Lung (tissue), 12 donors: ENCODE measurements around the gene IL21R. TPM values are rescaled to one million over a fixed set of nuclear protein-coding genes. Genes with fewer than 3 reads are reported as not detected.
A peak's percentile ranks its signal among the peaks of the same experiment; 100 is the strongest.

Experiments
- ATAC-seq: fragments of 200-7000 bp; cut with Tn5 transposase; one replicate; pipeline ENCODE4 v1.9.1; 2020; ENCODE audit warnings: moderate number of reproducible peaks; ENCODE audit not compliant: insufficient read depth, low FRiP score
- DNase-seq, 3 donors: peaks; one replicate each; pipeline ENCODE4 v3.0.0-alpha.2; 2013 to 2017
- H3K27ac ChIP-seq, 2 donors: one replicate each; pipeline ENCODE4 v1.5.1; 2013; ENCODE audit warnings: mild to moderate bottlenecking in 2 of 2, moderate library complexity in 2 of 2, control low read depth in 1 of 2, inconsistent platforms in 1 of 2, low read depth in 1 of 2, low read length in 1 of 2
- H3K27me3 ChIP-seq, 3 donors: one replicate each; pipeline ENCODE4 v1.5.1; 2013; ENCODE audit warnings: low read length in 2 of 3; ENCODE audit not compliant: control insufficient read depth in 3 of 3, insufficient read depth in 3 of 3
- H3K36me3 ChIP-seq, 4 donors: one replicate each; pipeline ENCODE4 v1.5.1; 2013; ENCODE audit warnings: low read length in 4 of 4, mild to moderate bottlenecking in 1 of 4, moderate library complexity in 1 of 4; ENCODE audit not compliant: control insufficient read depth in 4 of 4, insufficient read depth in 4 of 4
- H3K4me1 ChIP-seq, 5 donors: one replicate each; pipeline ENCODE4 v1.5.1; 2013; ENCODE audit warnings: low read length in 5 of 5, mild to moderate bottlenecking in 2 of 5, moderate library complexity in 1 of 5; ENCODE audit not compliant: control insufficient read depth in 5 of 5, insufficient read depth in 5 of 5
- H3K4me3 ChIP-seq: one replicate; pipeline ENCODE4 v1.5.1; 2013; ENCODE audit warnings: mild to moderate bottlenecking, control low read depth, moderate library complexity
- H3K9ac ChIP-seq, 2 donors: one replicate each; pipeline ENCODE4 v1.5.1; 2013; ENCODE audit warnings: low read length in 2 of 2, control low read depth in 1 of 2; ENCODE audit not compliant: insufficient read depth in 1 of 2
- H3K9me3 ChIP-seq, 4 donors: one replicate each; pipeline ENCODE4 v1.5.1; 2013; ENCODE audit warnings: low read length in 3 of 4, mild to moderate bottlenecking in 1 of 4, moderate library complexity in 1 of 4; ENCODE audit not compliant: control insufficient read depth in 4 of 4, insufficient read depth in 3 of 4
- CTCF ChIP-seq: IDR thresholded peaks from 2 replicates; pipeline ENCODE4 v1.5.1; 2012; ENCODE audit warnings: mild to moderate bottlenecking; ENCODE audit errors: control extremely low read depth, extremely low read depth
- WGBS, 2 donors: extraction: QIAGEN DNeasy Blood & Tissue Kit; methylation state at CpG; one replicate each; pipeline ENCODE4 v1.1.7; 2013; 5-methylcytosine and 5-hydroxymethylcytosine counted together
- polyA plus RNA-seq, 2 donors: library from polyadenylated mRNA; stranded (reverse); fragments of 200-250 nt; gene quantifications; one replicate each; pipeline ENCODE4 v1.2.1, GENCODE V29; 2013
- total RNA-seq, 2 donors: library from RNA; depleted of rRNA in 1 of 2; stranded (reverse); fragments of >200 nt in 1 of 2; gene quantifications; one replicate each; pipeline ENCODE4 v1.2.1, GENCODE V29; 2014 to 2021
- donor health status: control.
- donor health status: control.
- donor health status: Bipolar disorder and iron deficiency.
- donor health status: healthy.
- donor health status: DM: yes; HTN: yes; CAD: no.

The IL21R gene
- total and polyA plus RNA-seq, 4 donors, result 1.0 to 6.3 (median 4.0) TPM

- DNase-seq (no peak), ATAC-seq (no peak)
- WGBS, 2 donors, result 92% methylated on average over 16 of the region's 16 CpGs
These were observed 39.3 kb upstream of the IL21R start for GRCh38 chr16:27362570-27363245.

GRCh38 chr16:27363246-27363632, 38.7 kb upstream of the IL21R start:
- no peak overlapping the region for H3K4me3 ChIP-seq
- H3K4me1 ChIP-seq, result peaks cover 0 to 16% (median 0%) of the 10 kb centered on the region in 5 donors
- no peak overlapping the region for H3K9ac ChIP-seq
- ATAC-seq (no peak), DNase-seq (no peak)
- no peak for TF ChIP-seq CTCF
- peaks cover 3 to 49% (median 15%) of the 10 kb centered on the region in 4 donors for H3K36me3 ChIP-seq
- H3K27ac ChIP-seq, result no peak overlapping the region
- H3K9me3 ChIP-seq, result no peaks in the 10 kb centered on the region
- WGBS, 2 donors, result 95 to 97% methylated on average over 5 of the region's 5 CpGs
- no peaks in the 10 kb centered on the region for H3K27me3 ChIP-seq

More at GRCh38 chr16:27362570-27363245, 39.3 kb upstream of the IL21R start:
- TF ChIP-seq CTCF, result no peak
- Histone ChIP-seq H3K4me1 (peaks cover 0 to 12% (median 0%) of the 10 kb centered on the region in 5 donors), H3K9me3 (no peaks in the 10 kb centered on the region), H3K4me3 (no peak overlapping the region), H3K27me3 (no peaks in the 10 kb centered on the region), H3K9ac (no peak overlapping the region), H3K36me3 (peaks cover 3 to 50% (median 15%) of the 10 kb centered on the region in 4 donors), H3K27ac (no peak overlapping the region)

GRCh38 chr16:27363797-27364196, 38.2 kb upstream of the IL21R start:
- Histone ChIP-seq H3K9ac (no peak overlapping the region), H3K4me3 (no peak overlapping the region), H3K27ac (peak overlapping the region in 1 of 2 donors; percentile 4), H3K4me1 (peaks cover 0 to 15% (median 0%) of the 10 kb centered on the region in 5 donors), H3K27me3 (no peaks in the 10 kb centered on the region), H3K9me3 (no peaks in the 10 kb centered on the region), H3K36me3 (peaks cover 3 to 43% (median 14%) of the 10 kb centered on the region in 4 donors)
- ATAC-seq (no peak), DNase-seq (peak in 1 of 3 donors; percentile 19)
- 76 to 82% methylated on average over 9 of the region's 9 CpGs for WGBS, 2 donors
- no peak for TF ChIP-seq CTCF
